Sciatic nerve (tissue), 2 donors: ENCODE measurements around the gene EFCAB8. TPM values are rescaled to one million over a fixed set of nuclear protein-coding genes. Genes with fewer than 3 reads are reported as not detected.
A peak's percentile ranks its signal among the peaks of the same experiment; 100 is the strongest.

Experiments
- ATAC-seq: fragments of 200-7000 bp; cut with Tn5 transposase; one replicate; pipeline ENCODE4 v1.9.1; 2020; ENCODE audit warnings: mild to moderate bottlenecking, moderate library complexity
- DNase-seq: peaks from one replicate; pipeline ENCODE4 v3.0.0-alpha.2; 2020; ENCODE audit warnings: low spot score
- intact Hi-C: fragments of 100-400 bp; cut with DNase I; formaldehyde crosslinking; loops from one replicate; pipeline ENCODE4 v1.14.2; 2022
- total RNA-seq: library from RNA; stranded (reverse); fragmentation: NEBNext Ultra II Directional; extraction: Animal tissue kit (Norgen Biotek cat#: 25700); gene quantifications from one replicate; pipeline ENCODE4 v1.2.1, GENCODE V29; 2021
- donor health status: DM: no; HTN: no; CAD: no.
- donor health status: DM: no; HTN: no; CAD: no.

Gene EFCAB8
- 1.1 TPM for total RNA-seq

- no peak for ATAC-seq
Measured at GRCh38 chr20:32858701-32859372, at the start of gene EFCAB8. Gene EFCAB8 (plus strand): TSS chr20:32858923. CDS start chr20:32863793, 4,870 bp downstream.

GRCh38 chr20:32809907-32810306 is 48.8 kb upstream of the EFCAB8 start:
- ATAC-seq (no peak), DNase-seq (no peak)
- intact Hi-C loops = no loop called here

More at GRCh38 chr20:32858701-32859372, at the start of gene EFCAB8:
- DNase-seq = no peak
- intact Hi-C loops = no loop called here

GRCh38 chr20:32810941-32811340 is 47.8 kb upstream of the EFCAB8 start:
- intact Hi-C loops = no loop called here
- DNase-seq (no peak), ATAC-seq (no peak)

- DNase-seq (no peak), ATAC-seq (no peak)
- intact Hi-C loops = no loop called here
Measured at GRCh38 chr20:32811886-32812285, 46.8 kb upstream of the EFCAB8 start.

GRCh38 chr20:32819992-32820697 is 38.6 kb upstream of the EFCAB8 start:
- ATAC-seq (peak; percentile 76), DNase-seq (peak; percentile 78)
- intact Hi-C loops = no loop called here

- ATAC-seq (peak; percentile 5), DNase-seq (no peak)
- intact Hi-C loops = no loop called here
Measured at GRCh38 chr20:32820698-32821377, 37.9 kb upstream of the EFCAB8 start.

- DNase-seq (no peak), ATAC-seq (no peak)
- intact Hi-C loops = no loop called here
Measured at GRCh38 chr20:32822225-32822624, 36.5 kb upstream of the EFCAB8 start.

- ATAC-seq (peak; percentile 24), DNase-seq (no peak)
- intact Hi-C loops = no loop called here
Measured at GRCh38 chr20:32823078-32823477, 35.6 kb upstream of the EFCAB8 start.

GRCh38 chr20:32823737-32824588 is 34.8 kb upstream of the EFCAB8 start:
- intact Hi-C loops = no loop called here
- DNase-seq (no peak), ATAC-seq (no peak)

- no peak for ATAC-seq
- intact Hi-C loops = loop anchor here (2.0 kb wide), 1 partner anchor 29 kb away; no protein-coding TSS in a partner anchor
- DNase-seq = no peak
Measured at GRCh38 chr20:32828029-32828680, 30.6 kb upstream of the EFCAB8 start.

GRCh38 chr20:32829311-32830005 is 29.3 kb upstream of the EFCAB8 start:
- intact Hi-C loops = loop anchor here (2.0 kb wide), 1 partner anchor 27 kb away; no protein-coding TSS in a partner anchor
- ATAC-seq (peak; percentile 52), DNase-seq (no peak)

GRCh38 chr20:32830437-32830836 is 28.3 kb upstream of the EFCAB8 start:
- ATAC-seq = peak; percentile 86
- intact Hi-C loops = no loop called here

GRCh38 chr20:32831982-32832381 is 26.7 kb upstream of the EFCAB8 start:
- intact Hi-C loops = no loop called here
- ATAC-seq (no peak), DNase-seq (no peak)

More at GRCh38 chr20:32830437-32830836, 28.3 kb upstream of the EFCAB8 start:
- no peak for DNase-seq

- intact Hi-C loops = no loop called here
- no peak for ATAC-seq
Measured at GRCh38 chr20:32832664-32833063, 26.1 kb upstream of the EFCAB8 start.

GRCh38 chr20:32834972-32835371 is 23.8 kb upstream of the EFCAB8 start:
- intact Hi-C loops = no loop called here
- no peak for ATAC-seq
- DNase-seq = no peak

More at GRCh38 chr20:32832664-32833063, 26.1 kb upstream of the EFCAB8 start:
- DNase-seq = no peak

- no peak for DNase-seq
- intact Hi-C loops = no loop called here
- ATAC-seq = no peak
Measured at GRCh38 chr20:32837157-32837556, 21.6 kb upstream of the EFCAB8 start.

GRCh38 chr20:32839227-32839981 is 19.3 kb upstream of the EFCAB8 start:
- DNase-seq (no peak), ATAC-seq (no peak)
- intact Hi-C loops = no loop called here
